ENCODE measurements around the gene CDK5. TPM values are rescaled to one million over a fixed set of nuclear protein-coding genes. Genes with fewer than 3 reads are reported as not detected.
"Not testable (repeated sequence)": the region's sequence is repeated elsewhere in the genome, so short reads cannot be mapped to it uniquely, and the experiment has no call there.

Gene CDK5
- total RNA-seq, 1 experiment from 2014 or later = 36.9 TPM

DNA sequence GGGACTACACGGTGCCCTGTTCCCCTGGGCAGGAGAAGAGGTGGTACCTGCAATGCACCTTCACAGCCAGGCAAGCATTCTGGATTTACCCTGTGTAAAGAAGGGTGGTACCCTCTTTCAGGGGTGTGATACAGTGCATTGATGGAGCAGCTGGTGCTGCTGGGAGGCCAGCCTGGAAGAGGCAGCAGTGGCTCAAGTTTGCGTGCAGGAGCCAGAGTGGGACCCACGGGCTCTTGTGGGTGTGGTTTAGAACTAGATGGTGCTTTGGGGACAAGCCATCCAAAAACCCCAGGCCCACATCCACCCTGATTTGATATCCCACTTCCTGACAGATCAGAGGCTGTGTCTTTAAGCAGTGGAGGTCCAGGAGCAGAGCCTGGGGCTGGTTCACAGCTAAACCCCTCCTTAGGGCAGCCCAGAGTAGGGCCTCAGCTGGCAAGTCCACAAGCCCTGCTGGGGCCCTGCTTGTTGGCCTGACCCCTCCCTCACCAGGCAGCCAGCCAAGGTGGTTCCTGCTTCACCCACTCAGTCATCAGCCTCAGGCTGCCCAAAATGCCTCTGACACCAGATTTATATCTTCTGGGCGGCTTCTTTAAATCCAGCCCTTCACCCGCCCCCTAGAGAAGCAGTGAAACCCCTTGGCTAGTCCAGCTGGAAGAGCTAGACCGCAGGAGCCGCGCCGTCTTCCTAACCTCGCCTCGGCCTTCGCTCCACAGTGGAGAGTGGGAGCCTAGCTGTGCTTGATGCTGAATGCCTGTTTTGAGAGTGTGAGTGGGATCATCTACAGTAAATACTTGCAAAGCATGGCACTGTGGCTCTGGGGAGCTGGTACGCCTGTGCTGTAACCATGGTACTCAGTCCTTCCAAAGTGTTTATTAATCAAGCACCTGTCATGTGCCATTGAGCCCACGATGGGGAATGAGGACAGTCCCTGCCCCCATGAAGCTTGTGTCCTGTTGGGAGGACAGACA is 10.8 kb downstream of the CDK5 start:
- Histone ChIP-seq H3K36me3 (replicated peaks; ENCODE audit: control insufficient read depth, insufficient read depth, low read length) (no peaks in the 10 kb centered on the region; the same call in 1 of the 2 replicates), H3K27me3 (ENCODE audit: control insufficient read depth, insufficient read depth, low read length) (peaks cover 17% of the 10 kb centered on the region), H3K4me3 (ENCODE audit: insufficient read depth, low read depth, low read length) (no peak overlapping the region)
- DNase-seq = no peak

DNA sequence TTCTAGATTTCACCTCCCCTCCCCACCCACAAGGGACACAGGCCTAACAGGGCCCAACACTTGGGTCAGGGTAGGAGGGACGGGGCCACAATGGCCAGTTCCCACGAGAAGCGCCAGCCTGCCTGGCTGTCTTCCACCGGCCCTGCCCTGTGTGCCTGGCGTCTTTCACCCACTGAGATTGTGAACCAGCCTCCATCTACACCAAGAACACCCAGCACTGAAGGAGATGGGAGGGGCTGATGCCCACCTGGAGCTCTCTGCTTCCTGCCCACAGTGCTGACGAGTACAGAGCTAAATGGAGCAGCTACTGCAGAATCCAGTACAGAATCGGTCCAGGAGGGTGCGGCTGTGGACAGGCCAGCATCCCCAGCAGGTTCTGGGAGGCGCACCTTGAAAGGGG is 11.7 kb downstream of the CDK5 start:
- Histone ChIP-seq H3K4me3 (ENCODE audit: insufficient read depth, low read depth, low read length) (no peak overlapping the region), H3K36me3 (replicated peaks; ENCODE audit: control insufficient read depth, insufficient read depth, low read length) (no peaks in the 10 kb centered on the region; the same call in 1 of the 2 replicates), H3K27me3 (ENCODE audit: control insufficient read depth, insufficient read depth, low read length) (peaks cover 12% of the 10 kb centered on the region)
- no peak for DNase-seq

DNA sequence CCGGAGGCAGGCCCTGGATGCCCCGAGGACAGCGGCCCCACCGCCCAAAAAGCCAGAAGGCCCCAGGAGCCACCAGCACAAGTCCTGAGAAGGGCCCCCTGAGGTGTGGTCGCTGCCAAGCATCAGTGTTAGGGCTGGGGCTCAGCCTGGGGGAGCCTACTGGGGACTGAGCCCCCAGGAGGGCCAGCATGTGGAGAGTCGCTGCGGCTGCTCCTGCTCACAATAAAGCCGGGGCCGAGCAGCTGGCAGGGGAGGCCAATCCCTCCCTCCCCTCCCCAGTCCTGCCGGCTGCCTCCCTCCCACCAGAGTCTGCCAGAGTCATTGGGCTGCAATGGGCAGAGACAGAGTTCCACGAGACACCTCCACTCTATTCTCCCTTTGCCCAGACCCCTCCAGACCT is 12.4 kb downstream of the CDK5 start:
- Histone ChIP-seq H3K4me3 (ENCODE audit: insufficient read depth, low read depth, low read length) (no peak overlapping the region), H3K27me3 (ENCODE audit: control insufficient read depth, insufficient read depth, low read length) (peaks cover 6% of the 10 kb centered on the region), H3K36me3 (replicated peaks; ENCODE audit: control insufficient read depth, insufficient read depth, low read length) (no peaks in the 10 kb centered on the region; the same call in 1 of the 2 replicates)
- DNase-seq = no peak

DNA sequence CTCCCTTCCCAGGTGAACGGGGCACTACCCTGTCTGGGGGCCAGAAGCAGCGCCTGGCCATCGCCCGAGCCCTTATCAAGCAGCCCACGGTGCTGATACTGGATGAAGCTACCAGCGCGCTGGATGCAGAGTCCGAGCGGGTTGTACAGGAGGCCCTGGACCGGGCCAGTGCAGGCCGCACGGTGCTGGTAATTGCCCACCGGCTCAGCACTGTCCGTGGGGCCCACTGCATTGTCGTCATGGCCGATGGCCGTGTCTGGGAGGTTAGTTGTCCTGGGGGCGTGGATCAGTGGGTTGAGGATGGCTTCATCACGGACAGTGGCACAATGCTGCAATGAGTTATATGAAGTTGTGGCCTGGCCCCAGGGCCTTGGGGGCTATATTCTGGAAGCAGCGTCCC is 13.7 kb downstream of the CDK5 start:
- H3K36me3 ChIP-seq (replicated peaks; ENCODE audit: control insufficient read depth, insufficient read depth, low read length) = no peaks in the 10 kb centered on the region; the same call in 1 of the 2 replicates
- H3K27me3 ChIP-seq (ENCODE audit: control insufficient read depth, insufficient read depth, low read length) = no peaks in the 10 kb centered on the region; the same call in 1 of the 2 replicates
- H3K4me3 ChIP-seq (ENCODE audit: insufficient read depth, low read depth, low read length) = no peak overlapping the region
- DNase-seq = no peak

DNA sequence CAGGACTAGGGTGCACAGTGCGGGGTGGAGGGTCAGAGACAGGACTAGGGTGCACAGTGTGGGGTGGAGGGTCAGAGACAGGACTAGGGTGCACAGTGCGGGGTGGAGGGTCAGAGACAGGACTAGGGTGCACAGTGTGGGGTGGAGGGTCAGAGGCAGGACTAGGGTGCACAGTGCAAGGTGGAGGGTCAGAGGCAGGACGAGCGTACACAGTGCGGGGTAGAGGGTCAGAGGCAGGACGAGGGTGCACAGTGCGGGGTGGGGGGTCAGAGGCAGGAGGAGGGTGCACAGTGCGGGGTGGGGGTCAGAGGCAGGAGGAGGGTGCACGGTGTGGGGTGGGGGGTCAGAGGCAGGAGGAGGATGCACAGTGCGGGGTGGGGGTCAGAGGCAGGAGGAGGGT is 14.2 kb downstream of the CDK5 start:
- DNase-seq; H3K4me3 ChIP-seq (ENCODE audit: insufficient read depth, low read depth, low read length); H3K36me3 ChIP-seq (replicated peaks; ENCODE audit: control insufficient read depth, insufficient read depth, low read length); H3K27me3 ChIP-seq (ENCODE audit: control insufficient read depth, insufficient read depth, low read length): not testable (repeated sequence)

DNA sequence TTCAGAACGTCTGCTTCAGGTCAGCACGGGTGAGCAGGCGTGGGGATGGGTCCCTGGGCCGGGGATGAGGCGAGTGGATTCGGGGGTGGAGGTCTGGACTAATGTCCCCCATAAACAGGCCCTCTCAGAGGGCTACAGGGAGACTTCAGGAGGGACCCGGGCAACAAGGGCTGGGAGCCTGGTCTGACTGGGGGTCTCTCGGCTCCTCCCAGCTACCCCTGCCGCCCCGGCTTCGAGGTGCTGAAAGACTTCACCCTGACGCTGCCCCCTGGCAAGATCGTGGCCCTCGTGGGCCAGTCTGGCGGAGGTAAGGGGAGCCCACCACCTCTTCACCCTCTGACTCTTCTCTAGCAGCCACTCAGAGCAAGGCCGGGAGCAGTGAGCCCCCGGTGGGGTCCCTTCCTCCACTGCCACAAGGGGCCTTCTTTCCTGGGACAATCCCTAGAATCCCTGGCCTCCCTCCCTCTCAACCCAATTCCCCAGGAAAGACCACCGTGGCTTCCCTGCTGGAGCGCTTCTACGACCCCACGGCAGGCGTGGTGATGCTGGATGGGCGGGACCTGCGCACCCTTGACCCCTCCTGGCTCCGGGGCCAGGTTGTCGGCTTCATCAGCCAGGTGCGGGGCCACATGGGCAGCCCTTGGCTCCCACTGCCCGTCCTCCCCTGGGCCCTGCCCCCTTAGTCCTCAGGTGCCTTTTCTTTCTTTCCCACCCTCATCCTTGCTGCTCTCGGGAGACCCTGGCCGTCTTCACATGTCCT is 16.9 kb downstream of the CDK5 start:
- Histone ChIP-seq H3K27me3 (ENCODE audit: control insufficient read depth, insufficient read depth, low read length) (no peaks in the 10 kb centered on the region), H3K36me3 (replicated peaks; ENCODE audit: control insufficient read depth, insufficient read depth, low read length) (no peaks in the 10 kb centered on the region; the same call in none of the 2 replicates), H3K4me3 (ENCODE audit: insufficient read depth, low read depth, low read length) (no peak overlapping the region)
- no peak for DNase-seq

DNA sequence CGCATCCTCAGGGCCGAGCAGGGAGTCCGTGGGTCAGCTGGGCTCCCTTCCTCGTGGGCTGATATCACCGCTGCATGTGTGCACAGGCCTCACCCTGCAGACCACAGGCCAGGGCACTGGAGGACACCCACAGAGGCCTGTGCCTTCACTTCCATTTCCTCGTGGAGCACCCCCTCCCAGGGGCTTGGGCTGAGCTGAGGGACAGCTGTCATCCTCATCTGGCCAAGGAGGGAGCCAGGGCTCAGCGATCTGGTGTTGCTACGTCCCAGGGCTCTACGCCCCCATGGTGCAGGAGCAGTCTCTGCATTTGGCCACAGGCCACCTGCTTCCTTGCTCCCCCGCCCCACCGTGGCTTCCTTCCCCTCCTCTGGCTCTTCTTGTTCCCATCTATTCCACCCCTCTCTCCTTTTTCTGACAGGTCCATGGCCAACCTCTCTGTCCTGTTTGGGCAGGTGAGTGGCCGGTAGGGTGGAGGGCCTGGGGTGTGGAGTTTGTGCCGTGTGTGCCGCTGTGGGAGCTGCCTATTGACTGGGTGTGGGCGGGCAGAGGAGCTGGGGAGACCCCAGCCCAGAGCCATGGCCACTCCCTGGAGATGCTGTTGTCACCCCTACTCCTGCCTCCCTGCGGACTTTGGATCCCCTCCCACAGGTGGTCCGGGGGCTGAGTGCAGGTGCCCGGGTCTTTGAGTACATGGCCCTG is 17.7 kb downstream of the CDK5 start:
- no peak for DNase-seq
- H3K4me3 ChIP-seq (ENCODE audit: insufficient read depth, low read depth, low read length) = no peak overlapping the region
- H3K36me3 ChIP-seq (replicated peaks; ENCODE audit: control insufficient read depth, insufficient read depth, low read length) = no peaks in the 10 kb centered on the region; the same call in none of the 2 replicates
- H3K27me3 ChIP-seq (ENCODE audit: control insufficient read depth, insufficient read depth, low read length) = no peaks in the 10 kb centered on the region

DNA sequence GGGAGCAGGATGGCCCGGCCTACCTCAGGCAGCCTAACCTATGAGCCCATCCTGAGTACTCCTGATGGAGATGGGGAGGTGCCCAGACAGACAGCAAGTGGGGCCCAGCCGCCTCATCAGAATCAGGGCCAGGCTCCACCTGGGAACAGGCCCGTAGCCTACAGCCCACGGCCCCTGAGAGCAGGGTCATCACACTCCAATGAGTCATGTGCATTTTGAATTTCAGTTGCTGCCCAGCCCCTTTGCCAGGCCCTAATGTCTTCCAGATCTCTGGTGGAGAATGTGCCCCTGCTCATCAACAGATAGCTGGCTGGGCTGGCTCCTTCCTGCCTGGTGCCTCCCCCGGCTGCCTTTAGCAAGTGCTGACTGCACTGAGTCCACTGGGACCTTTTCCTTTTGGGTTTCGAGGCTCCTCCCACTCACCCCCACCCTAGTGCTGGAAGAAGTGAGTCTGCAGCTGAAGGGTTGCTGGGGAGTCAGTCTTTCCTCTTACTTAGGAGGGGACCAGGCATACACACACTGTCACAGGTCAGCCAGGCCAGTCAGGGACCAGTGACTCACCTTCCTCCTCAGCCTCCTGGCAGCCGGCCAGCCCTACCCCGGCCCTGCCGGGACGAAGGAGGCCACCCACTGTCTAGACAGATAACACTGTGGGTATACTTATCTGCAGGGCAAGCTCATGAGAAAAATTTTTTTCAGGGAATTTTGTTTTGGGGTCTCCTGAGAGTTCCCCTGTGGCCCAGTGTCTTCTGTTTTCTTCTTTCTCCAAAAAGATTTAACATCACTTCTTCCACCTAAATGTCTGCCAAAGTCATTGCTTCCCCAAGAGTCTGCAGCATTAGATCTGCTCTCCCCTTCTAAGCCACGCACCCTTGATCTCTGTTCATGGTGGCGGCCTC is 18.5 kb downstream of the CDK5 start:
- H3K4me3 ChIP-seq (ENCODE audit: insufficient read depth, low read depth, low read length) = no peak overlapping the region
- no peaks in the 10 kb centered on the region for H3K27me3 ChIP-seq (ENCODE audit: control insufficient read depth, insufficient read depth, low read length)
- DNase-seq = no peak
- H3K36me3 ChIP-seq (replicated peaks; ENCODE audit: control insufficient read depth, insufficient read depth, low read length) = no peaks in the 10 kb centered on the region; the same call in none of the 2 replicates

DNA sequence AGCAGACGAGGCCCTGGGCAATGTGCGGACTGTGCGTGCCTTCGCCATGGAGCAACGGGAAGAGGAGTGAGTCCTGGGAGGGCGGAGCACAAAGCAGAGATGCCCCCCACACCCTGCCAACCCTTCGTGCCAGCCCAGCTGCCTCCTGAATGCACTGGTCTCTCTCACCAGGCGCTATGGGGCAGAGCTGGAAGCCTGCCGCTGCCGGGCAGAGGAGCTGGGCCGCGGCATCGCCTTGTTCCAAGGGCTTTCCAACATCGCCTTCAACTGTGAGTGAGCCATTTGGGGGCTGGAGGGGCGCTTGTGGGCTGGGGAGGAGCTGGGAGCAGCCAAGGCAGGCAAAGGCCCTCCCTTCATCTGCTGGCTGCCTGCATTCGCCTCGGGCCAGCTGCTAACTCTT is 21.8 kb downstream of the CDK5 start:
- no peaks in the 10 kb centered on the region for H3K27me3 ChIP-seq (ENCODE audit: control insufficient read depth, insufficient read depth, low read length)
- no peak overlapping the region for H3K4me3 ChIP-seq (ENCODE audit: insufficient read depth, low read depth, low read length)
- no peaks in the 10 kb centered on the region; the same call in none of the 2 replicates for H3K36me3 ChIP-seq (replicated peaks; ENCODE audit: control insufficient read depth, insufficient read depth, low read length)
- DNase-seq = no peak

DNA sequence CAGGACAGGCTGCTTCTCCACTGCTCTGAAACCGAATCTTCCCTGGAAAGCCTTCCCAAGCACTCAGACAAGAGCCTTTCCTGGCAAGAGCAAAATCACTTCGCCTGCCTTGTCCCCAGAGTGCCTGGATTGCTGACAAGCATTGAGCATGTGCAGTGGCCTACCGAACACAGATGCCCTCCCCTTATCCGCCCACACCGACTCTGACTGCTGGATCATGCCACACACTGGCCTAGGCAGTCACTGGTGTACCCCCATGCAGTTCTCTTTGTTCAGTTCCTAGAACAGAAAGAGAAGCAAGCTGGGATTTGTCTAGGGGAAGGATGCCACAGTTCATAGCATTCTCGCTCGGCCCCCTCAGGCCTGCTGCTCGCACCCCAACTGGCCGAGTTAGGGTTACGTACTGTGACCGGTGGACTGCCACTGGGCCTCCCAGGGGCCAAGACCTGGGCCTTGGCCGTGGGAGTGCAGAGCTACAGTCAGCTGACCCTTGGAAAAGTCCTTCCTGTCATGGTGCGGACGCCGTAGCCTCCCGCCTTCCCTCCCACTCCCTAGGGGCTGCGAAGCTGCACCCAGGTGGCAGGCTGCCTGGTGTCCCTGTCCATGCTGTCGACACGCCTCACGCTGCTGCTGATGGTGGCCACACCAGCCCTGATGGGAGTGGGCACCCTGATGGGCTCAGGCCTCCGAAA is 22.5 kb downstream of the CDK5 start:
- no peak for DNase-seq
- no peaks in the 10 kb centered on the region for H3K27me3 ChIP-seq (ENCODE audit: control insufficient read depth, insufficient read depth, low read length)
- H3K36me3 ChIP-seq (replicated peaks; ENCODE audit: control insufficient read depth, insufficient read depth, low read length) = no peaks in the 10 kb centered on the region; the same call in none of the 2 replicates
- no peak overlapping the region for H3K4me3 ChIP-seq (ENCODE audit: insufficient read depth, low read depth, low read length)

DNA sequence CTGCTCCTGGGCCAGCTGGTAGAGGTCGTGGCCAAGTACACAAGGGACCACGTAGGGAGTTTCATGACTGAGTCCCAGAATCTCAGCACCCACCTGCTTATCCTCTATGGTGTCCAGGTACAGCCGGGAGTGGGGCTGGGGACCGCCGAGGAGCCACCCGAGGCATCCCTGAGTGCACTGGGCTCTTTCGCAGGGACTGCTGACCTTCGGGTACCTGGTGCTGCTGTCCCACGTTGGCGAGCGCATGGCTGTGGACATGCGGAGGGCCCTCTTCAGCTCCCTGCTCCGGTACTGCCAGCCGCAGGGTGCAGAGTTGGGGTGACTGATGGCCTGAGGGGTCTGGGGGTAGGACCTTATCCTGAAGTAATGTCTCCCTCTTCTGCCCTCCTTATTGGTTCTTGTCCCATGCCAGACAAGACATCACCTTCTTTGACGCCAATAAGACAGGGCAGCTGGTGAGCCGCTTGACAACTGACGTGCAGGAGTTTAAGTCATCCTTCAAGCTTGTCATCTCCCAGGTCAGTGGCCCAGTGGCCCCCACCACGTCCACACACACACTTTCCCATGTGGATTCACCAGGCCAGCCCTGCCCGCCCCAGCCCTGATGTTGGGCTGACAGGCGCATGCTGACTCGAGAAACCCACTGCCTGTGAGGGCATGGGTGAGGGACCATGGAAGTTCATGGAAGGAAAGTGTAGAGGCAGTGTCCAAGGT is 23.2 kb downstream of the CDK5 start:
- Histone ChIP-seq H3K36me3 (replicated peaks; ENCODE audit: control insufficient read depth, insufficient read depth, low read length) (no peaks in the 10 kb centered on the region; the same call in none of the 2 replicates), H3K27me3 (ENCODE audit: control insufficient read depth, insufficient read depth, low read length) (no peaks in the 10 kb centered on the region), H3K4me3 (ENCODE audit: insufficient read depth, low read depth, low read length) (no peak overlapping the region)
- no peak for DNase-seq

DNA sequence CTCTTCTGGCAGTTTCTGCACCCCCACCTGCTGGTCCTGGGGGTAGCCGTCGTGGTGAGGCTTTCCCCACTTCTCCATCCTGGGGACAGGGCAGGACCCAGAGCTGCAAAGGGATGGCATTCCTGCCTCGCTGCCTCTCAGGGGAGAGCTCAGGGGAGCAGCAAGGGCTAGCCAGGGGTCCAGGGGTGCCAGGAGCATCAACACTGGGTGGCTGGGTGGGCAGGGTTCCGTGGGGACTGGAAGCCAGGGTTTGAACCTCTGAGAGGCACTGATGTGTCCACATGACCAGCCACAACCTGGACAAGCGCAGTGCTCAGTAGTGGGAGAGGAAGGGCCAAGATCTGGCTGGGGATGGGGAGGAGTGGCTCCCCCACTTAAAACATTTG is 23.8 kb downstream of the CDK5 start:
- no peak for DNase-seq
- no peaks in the 10 kb centered on the region for H3K27me3 ChIP-seq (ENCODE audit: control insufficient read depth, insufficient read depth, low read length)
- no peak overlapping the region for H3K4me3 ChIP-seq (ENCODE audit: insufficient read depth, low read depth, low read length)
- no peaks in the 10 kb centered on the region; the same call in none of the 2 replicates for H3K36me3 ChIP-seq (replicated peaks; ENCODE audit: control insufficient read depth, insufficient read depth, low read length)
